HG03469 (cell line): ENCODE measurements around the gene RPS17.
"Not testable (repeated sequence)": the region's sequence is repeated elsewhere in the genome, so short reads cannot be mapped to it uniquely, and the experiment has no call there.

Source experiments
- ATAC-seq: cut with Tn5 transposase; IDR thresholded peaks from one replicate; pipeline ENCODE4 v1.9.1; 2021; ENCODE audit warnings: mild to moderate bottlenecking, moderate library complexity, moderate number of reproducible peaks; ENCODE audit not compliant: unreplicated experiment

Gene RPS17

DNA sequence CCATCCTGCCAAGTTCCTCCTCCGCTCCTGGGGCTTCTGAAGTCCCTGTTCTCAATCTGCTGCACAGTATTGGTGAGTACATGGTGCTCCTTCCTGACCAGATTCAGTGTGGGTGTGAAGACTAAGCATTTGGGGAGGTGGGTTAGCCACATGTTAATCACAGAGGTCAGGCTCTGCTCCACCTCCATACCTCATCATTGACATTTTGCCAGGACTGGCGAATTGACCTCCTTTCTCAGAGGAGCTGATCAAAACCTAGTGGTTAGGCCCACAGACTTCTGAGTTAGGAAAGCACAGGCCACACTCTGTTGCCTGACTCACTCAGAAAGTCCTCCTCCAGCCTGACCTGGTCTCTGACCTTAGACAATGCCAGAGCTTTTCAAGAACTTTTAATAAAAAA, 8.4 kb upstream of the RPS17 start:
- ATAC-seq = no peak

DNA sequence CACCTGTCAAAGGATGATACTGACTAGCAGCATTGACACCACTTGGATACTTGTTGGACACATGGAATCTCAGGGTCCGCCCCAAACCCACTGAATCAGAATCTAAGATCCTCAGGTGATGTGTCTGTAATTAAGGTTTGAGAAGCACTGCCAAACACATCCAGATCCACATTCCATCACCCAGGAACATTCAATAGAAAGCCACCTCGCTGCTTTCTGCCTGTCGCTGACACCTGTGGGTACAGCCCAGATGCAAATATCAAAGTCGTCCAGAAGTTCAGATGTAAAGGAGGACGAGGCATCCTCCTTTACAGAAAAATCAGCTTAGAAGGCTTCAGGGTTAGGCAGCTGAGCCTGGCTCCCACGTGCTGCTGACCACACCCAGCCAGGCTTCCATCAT, 5.2 kb upstream of the RPS17 start:
- ATAC-seq = no peak

DNA sequence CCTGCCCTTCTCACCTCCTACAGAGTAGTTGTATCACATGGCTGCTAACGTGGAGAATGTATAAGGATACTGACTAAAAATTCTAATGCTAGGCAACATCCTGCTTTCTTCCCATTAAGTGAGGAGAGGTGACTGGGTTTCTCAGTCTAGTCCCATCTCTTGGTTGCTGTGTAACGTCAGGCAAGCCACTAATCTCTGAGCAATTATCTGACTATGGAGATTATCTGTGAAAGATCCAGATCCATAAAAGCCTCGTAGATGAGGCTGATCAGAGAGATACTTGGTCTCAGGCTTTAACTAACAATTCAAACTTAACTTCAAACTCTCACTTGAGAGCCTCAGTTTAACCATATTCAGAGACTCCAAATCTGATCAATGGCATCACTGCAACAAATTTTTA, 4.7 kb upstream of the RPS17 start:
- no peak for ATAC-seq

DNA sequence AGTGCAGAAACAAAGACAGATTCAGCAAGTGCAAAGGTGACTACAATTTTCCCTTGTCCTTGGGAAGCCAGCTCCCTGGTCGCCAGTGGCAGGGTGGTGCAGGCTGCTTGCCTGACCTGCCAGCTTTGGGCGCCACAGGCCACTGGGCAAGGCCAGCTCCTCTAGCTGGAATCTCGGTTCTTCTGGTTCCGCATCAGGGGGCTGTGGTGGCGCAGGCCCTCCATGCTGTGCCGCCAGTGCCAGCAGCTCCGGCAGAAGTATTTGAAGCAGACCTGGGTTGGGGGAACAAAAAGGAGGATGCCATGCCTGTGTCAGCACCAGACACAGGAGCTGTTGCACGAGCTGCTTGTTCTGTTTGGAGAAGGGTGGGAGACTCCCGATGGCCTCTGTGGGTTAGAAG, 4.2 kb upstream of the RPS17 start:
- no peak for ATAC-seq

DNA sequence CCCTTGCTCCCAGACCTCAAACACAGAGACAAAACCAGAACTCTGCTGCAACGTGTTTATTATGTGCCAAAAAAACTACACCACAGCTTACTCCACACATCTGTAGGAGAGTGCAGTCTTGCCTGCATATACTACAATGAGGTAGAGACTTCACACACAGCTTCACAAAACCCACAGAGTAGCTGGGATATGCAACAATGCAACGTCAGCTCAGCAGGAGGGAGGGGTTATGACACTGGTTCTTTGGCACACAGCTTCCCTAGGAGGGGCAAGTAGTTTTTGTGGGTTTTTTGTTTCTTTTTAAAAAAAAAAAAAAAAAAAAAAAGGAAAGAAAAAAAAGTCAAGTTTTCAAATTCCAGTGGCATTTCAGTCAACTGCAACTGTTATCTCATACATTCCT, 2.9 kb upstream of the RPS17 start:
- ATAC-seq = no peak

DNA sequence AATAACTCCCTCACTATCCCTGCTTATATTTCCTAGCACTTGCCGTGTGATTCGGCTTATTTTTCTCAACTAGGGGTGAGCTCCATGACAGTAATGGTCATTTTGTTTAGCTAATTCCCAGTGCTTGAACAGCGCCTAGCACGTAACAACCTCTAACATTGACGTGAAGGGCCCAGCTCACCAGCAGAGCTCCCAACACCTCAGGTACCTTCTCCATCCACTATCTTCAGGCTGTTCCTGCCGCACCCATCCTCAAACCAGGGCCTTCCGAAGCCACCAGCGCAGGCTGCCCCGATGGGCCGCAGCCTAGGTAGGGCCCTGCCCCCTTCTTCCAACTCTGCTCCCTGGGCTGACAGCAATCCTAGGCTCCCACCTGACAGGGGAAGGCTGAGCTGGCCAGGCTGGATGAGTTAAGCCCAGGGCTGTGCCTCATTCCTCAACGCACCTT, 751 bp upstream of the RPS17 start:
- no peak for ATAC-seq

DNA sequence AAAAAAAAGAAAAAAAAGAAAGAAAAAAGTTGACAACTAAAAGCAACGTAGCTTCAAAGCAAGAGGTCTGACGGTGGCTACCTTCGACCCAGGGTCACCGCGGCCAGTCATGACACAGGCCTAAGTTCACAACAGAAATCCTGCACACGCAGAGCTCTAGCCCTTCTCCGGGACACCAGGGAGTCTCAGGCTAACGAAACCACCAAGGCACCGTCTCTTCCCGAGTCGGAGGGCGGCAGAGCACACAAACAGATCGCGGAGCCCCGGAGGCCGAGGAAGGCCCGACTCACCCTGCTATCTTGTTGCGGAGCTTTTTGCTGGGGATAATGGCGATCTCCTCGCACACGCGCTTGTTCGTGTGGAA, 584 bp downstream of the RPS17 start:
- no peak for ATAC-seq

DNA sequence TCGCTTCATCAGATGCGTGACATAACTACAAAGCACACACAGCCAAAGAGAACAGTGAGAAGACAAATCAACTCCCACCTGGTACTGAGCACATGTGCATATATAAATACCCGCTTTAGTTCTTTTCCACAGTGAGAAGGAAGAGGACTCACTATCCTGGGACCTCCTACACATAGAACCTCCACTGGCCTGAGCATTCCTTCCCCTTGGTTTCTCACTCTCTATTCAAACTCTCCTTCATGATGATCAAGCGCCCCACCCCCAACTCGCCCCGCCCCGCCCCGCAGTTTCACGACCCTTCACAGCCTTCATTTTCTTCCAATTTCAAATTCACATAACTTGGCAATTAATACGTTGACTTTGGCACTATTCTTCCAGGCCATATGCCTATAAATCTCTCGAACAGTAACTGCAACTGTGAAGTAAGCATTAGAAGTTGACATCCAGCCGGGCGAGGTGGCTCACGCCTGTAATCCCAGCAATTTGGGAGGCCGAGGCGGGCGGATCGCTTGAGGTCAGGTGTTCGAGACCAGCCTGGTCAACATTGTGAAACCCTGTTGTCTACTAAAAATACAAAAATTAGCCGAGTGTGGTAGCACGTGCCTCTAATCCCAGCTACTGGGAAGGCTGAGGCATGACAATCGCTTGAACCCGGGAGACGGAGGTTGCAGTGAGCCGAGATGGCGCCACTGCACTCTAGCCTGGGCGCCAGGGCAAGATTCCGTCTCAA, 1.1 kb downstream of the RPS17 start:
- no peak for ATAC-seq

DNA sequence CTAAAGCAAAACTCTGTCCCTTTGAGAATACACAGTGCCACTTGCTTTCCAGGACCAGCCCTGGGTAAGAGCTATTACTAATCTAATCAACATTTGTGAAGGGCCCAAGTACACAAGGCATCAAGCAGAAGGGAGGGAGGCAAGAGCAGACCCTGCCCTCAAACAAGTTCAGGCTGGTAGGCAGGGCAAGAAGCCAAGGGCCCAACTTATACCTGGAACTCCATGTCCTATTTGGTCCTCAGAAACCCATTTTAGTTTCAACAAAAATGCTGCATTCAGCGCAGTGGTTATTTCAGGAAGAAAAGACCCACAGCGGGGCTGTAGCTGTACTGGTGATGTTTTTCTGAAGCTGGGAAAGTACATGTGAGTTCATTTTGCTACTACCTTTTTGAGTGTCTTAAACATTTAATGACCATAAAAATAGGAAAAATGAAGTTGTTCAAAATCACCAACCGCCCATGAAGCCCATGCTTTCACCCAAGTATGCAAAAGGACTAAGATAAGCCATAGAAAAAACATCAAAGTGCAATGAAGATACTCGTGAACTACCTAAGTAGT, 2.8 kb downstream of the RPS17 start:
- ATAC-seq = no peak

DNA sequence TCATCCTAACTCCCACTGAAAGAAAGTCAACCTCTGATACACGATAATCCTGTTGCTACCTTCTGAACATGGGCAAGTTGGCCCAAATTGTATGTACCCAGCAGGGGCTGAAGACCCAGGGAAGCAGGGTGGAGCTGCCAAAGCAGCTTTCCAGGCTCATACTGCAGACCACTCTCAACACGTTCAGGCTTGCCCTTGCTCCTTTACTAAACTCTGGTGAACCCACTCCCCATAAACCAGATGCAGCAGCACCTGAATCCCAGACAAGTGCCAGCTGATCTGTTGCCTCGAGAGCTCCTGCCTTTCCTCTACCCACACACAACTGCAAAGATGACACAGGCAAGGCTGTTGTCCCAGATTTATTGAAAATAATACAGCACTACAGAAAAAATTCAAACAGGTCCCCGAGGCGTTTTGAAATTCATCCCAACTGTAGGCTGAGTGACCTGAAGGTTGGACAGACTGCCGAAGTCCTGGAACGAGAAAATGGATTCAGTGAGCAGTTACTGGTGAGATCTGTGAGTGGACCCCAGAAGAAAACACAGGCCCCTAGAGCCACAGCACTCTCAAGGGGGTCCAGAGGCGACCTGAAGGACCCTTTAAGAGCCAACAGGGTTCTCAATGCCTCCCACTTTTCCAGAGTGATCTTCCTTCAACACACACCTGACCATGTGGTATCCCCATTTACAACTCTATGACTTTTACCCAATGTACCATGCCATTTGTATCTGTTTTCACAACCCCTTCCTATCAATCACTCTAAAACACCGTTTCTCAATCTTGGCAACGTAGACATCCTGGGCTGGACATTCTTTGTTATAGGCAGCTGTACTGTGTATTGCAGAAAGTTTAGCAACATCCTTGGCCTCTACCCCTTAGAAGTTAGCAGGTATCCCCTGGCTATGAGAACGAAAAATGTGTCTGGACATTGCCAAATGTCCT, 3.6 kb downstream of the RPS17 start:
- no peak for ATAC-seq

DNA sequence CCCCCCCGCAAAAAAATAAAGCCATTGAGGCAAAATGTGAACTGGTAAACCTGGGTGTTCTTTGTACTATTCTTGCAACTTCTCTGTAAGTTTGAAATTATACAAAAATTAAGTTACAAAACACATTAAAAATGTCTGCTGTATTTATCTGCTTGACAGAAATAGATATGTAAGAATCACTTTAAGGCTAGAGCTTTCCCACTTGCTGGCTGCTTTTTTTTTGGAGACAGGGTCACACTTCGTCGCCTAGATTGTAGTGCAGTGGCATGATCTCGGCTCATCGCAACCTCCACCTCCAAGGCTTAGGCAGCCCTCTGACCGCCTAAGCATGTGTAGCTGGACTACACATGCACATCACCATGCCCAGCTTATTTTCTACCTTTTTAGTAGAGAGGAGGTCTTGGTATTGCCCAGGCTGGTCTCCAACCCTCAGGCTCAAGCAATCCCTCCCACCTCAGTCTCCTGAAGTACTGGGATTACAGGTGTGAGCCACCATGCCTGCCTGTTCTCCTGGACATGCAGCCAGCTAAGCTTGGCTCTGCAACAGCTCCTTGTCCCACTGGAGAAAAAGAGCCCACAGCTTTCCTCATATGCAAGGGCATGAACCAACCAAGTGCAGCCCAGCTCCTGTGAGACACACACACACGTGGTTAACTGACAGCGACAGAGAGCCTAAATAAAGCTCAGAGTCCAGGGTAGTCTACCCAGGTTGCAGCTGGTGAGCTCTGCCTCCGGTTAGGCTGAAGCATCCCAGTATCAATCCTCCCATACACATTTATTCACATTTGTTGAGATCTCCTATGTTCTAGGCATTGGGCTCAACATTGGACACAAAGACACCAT, 4.5 kb downstream of the RPS17 start:
- ATAC-seq = no peak

DNA sequence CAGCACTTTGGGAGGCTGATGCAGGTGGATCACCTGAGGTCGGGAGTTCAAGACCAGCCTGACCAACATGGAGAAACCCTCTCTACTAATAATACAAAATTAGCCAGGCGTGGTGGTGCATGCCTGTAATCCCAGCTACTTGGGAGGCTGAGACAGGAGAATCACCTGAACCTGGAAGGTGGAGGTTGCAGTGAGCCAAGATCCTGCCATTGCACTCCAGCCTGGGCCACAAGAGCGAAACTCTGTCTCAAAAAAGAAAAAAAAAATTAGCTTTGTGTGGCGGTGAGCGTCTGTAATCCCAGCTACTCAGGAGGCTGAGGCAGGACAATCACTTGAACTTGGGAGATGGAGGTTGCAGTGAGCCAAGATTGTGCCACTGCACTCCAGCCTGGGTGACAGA, 5.1 kb downstream of the RPS17 start:
- ATAC-seq = not testable (repeated sequence)

DNA sequence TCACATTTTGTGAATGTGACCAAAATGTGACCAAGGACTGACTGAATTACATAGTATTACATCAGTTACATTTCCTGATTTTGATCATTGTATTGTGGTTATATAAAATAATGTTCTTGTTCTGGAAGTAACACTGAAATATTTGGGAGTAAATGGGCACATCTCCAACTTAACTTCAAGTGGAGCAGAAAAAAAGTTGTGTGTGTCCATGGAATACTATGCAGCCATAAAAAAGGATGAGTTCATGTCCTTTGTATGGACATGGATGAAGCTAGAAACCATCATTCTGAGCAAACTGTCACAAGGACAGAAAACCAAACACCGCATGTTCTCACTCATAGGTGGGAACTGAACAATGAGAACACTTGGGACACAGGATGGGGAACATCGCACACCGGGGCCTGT, 5.8 kb downstream of the RPS17 start:
- not testable (repeated sequence) for ATAC-seq

DNA sequence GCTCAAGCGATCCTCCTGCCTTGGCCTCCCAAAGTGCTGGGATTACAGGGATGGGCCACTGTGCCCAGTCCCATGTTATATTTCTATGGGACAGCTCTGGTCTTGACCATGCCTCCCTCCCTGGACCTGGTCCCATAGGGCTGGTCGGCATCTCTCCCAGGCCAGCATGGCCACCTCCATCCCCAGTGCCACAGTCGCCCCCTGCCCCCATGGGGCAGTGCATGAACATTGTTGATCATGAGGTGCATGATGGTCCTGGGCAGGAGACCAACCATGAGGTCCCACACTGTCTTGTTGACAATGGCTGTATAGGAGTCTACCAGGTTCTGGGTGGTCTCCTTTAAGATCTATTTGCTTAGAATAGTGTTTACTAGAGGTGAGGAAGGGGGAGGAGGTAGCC, 6.5 kb downstream of the RPS17 start:
- no peak for ATAC-seq

DNA sequence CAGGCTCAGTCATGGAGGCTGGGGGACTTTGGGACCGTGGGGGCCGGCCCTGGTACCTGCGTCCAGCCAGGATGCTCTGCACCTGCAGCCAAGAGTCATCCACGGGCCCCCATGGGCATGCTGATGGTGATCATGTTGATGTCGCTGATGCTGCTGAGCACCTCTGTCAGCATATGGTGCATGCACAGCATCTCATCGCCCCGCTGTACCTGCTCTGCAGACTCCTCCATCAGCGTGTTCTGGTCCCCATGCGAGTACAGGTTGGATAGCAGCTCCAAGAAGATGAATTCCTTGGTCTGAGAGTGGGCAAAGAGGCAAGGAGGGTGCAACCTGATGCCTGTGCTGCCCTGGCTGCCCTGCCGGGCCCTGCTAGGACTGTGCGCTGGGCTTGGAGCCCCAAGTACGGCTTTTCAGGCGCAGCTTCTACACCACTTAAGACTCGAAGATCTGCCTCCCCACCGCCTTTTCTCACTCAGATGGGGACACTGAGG, 7.2 kb downstream of the RPS17 start:
- ATAC-seq = no peak

DNA sequence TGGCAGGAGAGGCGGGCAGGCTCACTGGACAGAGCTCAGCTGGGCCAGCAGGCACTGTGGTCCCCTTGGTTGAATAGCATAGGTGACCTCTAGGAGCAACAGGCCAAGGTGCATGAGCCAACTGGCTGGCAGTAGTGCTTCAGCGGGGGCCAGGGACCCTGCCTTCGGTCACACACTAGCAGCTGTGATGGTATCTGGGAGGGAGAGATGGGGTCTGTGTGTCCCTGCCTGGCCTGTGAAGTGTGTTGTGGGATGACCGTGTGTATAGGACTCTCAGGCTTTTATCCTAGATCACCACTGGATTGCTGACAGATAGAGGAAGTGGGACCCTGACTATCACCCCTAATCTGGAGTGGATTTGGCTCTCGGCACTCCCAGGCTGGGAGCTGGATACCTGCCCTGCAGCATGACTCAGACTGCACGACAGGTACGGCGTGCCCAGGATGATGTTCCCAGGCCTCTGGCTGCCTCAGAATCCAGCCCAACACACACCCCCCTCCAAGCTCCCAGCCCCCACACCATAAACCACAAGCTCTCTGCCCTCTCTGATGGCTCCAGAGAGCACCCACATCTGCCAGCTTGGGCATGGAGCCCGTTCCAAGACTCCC, 7.8 kb downstream of the RPS17 start:
- ATAC-seq = no peak

DNA sequence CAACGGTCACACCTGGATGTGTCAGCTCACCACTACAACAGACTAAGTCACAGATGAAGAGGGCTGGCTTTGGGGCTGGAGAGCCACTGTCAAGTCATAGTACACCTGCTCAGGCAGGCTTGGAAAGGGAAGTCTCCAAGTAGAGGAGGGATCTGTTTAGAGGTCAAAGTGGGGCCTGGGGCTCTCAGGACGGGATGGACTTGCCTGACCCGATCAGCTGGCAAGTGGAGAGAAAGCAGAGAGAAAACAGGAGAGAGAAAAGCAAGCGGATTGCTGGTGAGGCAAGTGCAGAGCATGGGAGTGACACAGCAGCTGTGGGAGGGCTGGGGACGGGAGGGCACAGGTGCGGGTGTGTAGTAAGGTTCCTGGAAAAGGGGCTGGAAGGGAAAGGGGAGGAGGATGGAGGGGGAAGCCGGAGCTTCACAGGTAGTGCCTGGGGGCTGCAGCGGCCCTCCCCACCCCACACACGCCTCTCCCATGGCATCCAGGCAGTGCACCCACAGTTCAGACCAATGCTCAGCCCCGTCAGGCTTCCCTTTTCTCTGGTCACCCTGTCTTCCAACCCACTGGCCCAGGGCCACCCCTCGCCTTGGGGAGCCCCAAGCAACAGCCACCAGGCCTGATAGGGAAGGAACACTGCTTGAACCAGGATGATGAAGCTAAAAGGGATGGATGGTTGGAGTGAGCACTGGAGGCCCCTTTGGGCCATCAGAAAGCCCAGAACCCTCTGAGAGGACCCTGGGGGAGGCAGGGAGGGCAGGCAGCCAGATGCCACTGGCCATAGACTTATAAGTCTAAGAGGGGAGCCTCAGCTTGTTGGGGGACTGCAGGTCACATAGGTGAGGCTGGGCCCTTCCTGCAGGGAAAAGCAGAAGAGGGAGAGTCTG, 8.5 kb downstream of the RPS17 start:
- no peak for ATAC-seq

DNA sequence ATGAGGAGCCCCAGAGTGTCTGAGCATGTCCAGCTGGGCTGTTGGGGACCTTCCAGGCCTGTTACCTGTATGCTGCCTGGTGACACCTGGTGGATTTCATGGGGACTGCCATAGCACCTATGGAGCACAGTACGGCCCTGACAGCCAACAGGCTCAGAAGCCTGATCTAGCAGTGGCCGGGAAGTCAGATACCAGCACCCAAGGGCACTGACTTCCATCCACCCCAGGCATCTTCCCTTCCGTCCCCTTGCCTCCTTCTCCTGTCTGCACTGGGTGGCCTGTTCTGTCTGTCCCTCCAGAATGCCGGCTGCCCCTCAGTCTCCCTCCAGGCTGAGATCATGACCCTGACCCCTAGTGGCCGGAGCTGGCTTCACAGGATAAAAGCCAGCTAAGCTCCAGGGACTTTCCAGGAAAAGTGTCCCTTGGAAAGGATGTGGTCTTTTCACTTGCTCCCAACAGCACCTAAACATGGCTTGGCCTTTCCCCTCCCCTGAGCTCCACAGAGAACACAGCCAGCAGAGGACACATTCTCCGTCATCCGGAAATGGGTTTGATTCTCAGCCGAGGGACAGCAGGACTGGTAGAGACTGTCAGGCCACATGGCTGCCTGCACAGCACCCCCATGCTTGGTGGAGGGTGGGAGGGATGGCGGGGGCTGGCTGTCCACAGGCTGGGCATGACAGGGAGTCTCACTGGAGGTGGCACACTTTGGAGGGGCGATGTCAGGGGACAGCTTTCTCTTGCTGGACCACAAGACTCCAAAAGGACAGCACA, 9.5 kb downstream of the RPS17 start:
- ATAC-seq = no peak

DNA sequence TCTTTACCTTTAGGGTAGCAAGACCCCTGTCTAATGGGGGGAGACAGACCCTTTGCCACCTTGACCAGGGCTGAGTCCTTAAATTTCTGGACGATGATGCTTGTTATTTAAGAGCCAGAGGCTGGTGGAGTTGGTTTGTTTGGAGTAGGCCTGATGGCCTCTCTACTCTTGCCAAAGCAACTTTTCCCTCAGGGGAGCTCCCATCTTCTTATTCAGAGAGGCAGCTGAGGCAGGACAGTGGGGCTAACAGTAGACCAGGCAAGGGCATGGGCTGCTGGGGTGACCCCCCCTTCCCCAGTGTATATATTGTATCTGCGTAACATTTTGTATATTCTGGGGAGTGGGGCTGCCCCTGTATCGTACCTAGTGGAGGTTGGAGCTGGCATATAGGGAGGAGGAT, 10.3 kb downstream of the RPS17 start:
- no peak for ATAC-seq
